ENCODE results near the gene FRMD1.

GRCh38 chr6:168100803-168101589 is 22.0 kb upstream of the FRMD1 start:
- TF ChIP-seq CTCF (IDR thresholded peaks at IDR 0.05) (no peak), POLR2A (IDR thresholded peaks at IDR 0.05) (no peak)
